Ovary (tissue), 9 donors: Measurements from ENCODE around the gene TALDO1. TPM values are rescaled to one million over a fixed set of nuclear protein-coding genes. Genes with fewer than 3 reads are reported as not detected.
A peak's percentile ranks its signal among the peaks of the same experiment; 100 is the strongest.

Experiments
- DNase-seq, 5 donors: peaks; one replicate each; pipeline ENCODE4 v3.0.0-alpha.2; 2019 to 2020
- H3K27ac ChIP-seq, 2 donors: fragments of 200-600 bp; one replicate each; pipeline versions ENCODE4 v1.5.1 to v1.8.0; 2019 to 2022
- H3K27me3 ChIP-seq: fragments of 200-600 bp; one replicate; pipeline ENCODE4 v1.8.0; 2022
- H3K36me3 ChIP-seq: fragments of 200-600 bp; sonication (generic); one replicate; pipeline ENCODE4 v1.5.1; 2019
- H3K4me1 ChIP-seq: one replicate; pipeline ENCODE4 v1.8.1; 2013; ENCODE audit warnings: mild to moderate bottlenecking, moderate library complexity; ENCODE audit not compliant: insufficient read depth
- H3K4me3 ChIP-seq: fragments of 200-600 bp; sonication (generic); one replicate; pipeline ENCODE4 v1.5.1; 2017
- H3K9me3 ChIP-seq, 2 donors: fragments of 200-600 bp in 1 of 2; sonication (generic) in 1 of 2; one replicate each; pipeline versions ENCODE4 v1.5.1 to v1.8.1; 2013 to 2019; ENCODE audit warnings: mild to moderate bottlenecking in 1 of 2, moderate library complexity in 1 of 2
- EP300 ChIP-seq: sonication (generic); formaldehyde crosslinking; IDR thresholded peaks from one replicate; pipeline ENCODE4 v1.6.1; 2017; ENCODE audit warnings: antibody characterized with exemption
- POLR2A ChIP-seq: fragments of 450-650 bp; IDR thresholded peaks from one replicate; pipeline ENCODE4 v1.6.1; 2017; ENCODE audit warnings: antibody characterized with exemption, mild to moderate bottlenecking, moderate library complexity
- WGBS, 3 donors: extraction: QIAGEN DNeasy Blood & Tissue Kit in 1 of 3; methylation state at CpG; one replicate each; pipeline versions ENCODE4 v1.1.5 to v1.1.7; 2013 to 2017; 5-methylcytosine and 5-hydroxymethylcytosine counted together
- intact Hi-C, 4 donors: fragments of 100-400 bp; cut with DNase I; formaldehyde crosslinking; loops; one replicate each; pipeline versions ENCODE4 v1.11.0 to v1.15.1; 2022 to 2023
- polyA plus RNA-seq, 2 donors: library from polyadenylated mRNA; stranded (reverse); fragments of 200-250 nt in 1 of 2; fragments of 350-450 nt in 1 of 2; fragmentation: Illumina TruSeq in 1 of 2; extraction: RNeasy Lipid Tissue Mini Kit (QIAGEN cat#74804) in 1 of 2; gene quantifications; one replicate each; pipeline ENCODE4 v1.2.3, GENCODE V29; 2013 to 2014
- total RNA-seq, 7 donors: library from RNA; depleted of rRNA in 2 of 7; stranded (reverse); fragments of >200 nt in 2 of 7; fragmentation: NEBNext Ultra II Directional in 3 of 7; extraction: Animal tissue kit (Norgen Biotek cat#: 25700) in 3 of 7; gene quantifications; one replicate each; pipeline versions ENCODE4 v1.1.0 to v1.2.4, GENCODE V29; 2016 to 2023
- TF ChIP-seq, protein P1 (sequence below), 3 donors: fragments of 450-650 bp in 2 of 3; fragments of 200-600 bp in 1 of 3; IDR thresholded peaks; one replicate each; pipeline versions ENCODE4 v1.5.1 to v1.8.0; 2016 to 2022; ENCODE audit warnings: antibody characterized with exemption in 3 of 3, mild to moderate bottlenecking in 1 of 3
- donor health status: DM: no; HTN: no; CAD: no; lungs with moderate emphysema.
- donor health status: DM: no; HTN: no; CAD: no.
- donor health status: Bipolar disorder and iron deficiency.
- donor health status: DM: yes; HTN: yes; CAD: no.
- donor health status: DM: no; HTN: no; CAD: no.
- donor health status: DM: yes; HTN: yes; CAD: no.

Gene TALDO1
- total and polyA plus RNA-seq, 9 donors, result 75.0 to 134 (median 110) TPM

GRCh38 chr11:772429-773390, 25.4 kb downstream of the TALDO1 start:
- Histone ChIP-seq H3K9me3 (no peaks in the 10 kb centered on the region), H3K4me1 (peaks cover 7% of the 10 kb centered on the region), H3K4me3 (no peak overlapping the region), H3K27me3 (no peaks in the 10 kb centered on the region), H3K36me3 (no peaks in the 10 kb centered on the region), H3K27ac (no peak overlapping the region)
- intact Hi-C loops, result no loop called here
- TF ChIP-seq EP300 (no peak), POLR2A (no peak)
- TF ChIP-seq, protein P1, sequence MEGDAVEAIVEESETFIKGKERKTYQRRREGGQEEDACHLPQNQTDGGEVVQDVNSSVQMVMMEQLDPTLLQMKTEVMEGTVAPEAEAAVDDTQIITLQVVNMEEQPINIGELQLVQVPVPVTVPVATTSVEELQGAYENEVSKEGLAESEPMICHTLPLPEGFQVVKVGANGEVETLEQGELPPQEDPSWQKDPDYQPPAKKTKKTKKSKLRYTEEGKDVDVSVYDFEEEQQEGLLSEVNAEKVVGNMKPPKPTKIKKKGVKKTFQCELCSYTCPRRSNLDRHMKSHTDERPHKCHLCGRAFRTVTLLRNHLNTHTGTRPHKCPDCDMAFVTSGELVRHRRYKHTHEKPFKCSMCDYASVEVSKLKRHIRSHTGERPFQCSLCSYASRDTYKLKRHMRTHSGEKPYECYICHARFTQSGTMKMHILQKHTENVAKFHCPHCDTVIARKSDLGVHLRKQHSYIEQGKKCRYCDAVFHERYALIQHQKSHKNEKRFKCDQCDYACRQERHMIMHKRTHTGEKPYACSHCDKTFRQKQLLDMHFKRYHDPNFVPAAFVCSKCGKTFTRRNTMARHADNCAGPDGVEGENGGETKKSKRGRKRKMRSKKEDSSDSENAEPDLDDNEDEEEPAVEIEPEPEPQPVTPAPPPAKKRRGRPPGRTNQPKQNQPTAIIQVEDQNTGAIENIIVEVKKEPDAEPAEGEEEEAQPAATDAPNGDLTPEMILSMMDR (IDR thresholded peaks at IDR 0.05), result no peak
- WGBS, 3 donors, result 65 to 68% (median 66%) methylated on average over 34 of the region's 34 CpGs
- DNase-seq, result peak in 3 of 5 donors; percentile 21 to 28 (median 25)

GRCh38 chr11:773425-773824, 26.2 kb downstream of the TALDO1 start:
- H3K4me3 ChIP-seq, result no peak overlapping the region
- no peaks in the 10 kb centered on the region for H3K9me3 ChIP-seq
- TF ChIP-seq POLR2A (no peak), EP300 (no peak)
- TF ChIP-seq, protein P1 (IDR thresholded peaks at IDR 0.05), result no peak
- DNase-seq, result no peak
- no peak overlapping the region for H3K27ac ChIP-seq
- peaks cover 12% of the 10 kb centered on the region for H3K4me1 ChIP-seq
- H3K36me3 ChIP-seq, result no peaks in the 10 kb centered on the region
- no peaks in the 10 kb centered on the region for H3K27me3 ChIP-seq
- 87 to 92% (median 90%) methylated on average over 3 to 5 of the region's 5 CpGs for WGBS, 3 donors
- intact Hi-C loops, result no loop called here

DNA sequence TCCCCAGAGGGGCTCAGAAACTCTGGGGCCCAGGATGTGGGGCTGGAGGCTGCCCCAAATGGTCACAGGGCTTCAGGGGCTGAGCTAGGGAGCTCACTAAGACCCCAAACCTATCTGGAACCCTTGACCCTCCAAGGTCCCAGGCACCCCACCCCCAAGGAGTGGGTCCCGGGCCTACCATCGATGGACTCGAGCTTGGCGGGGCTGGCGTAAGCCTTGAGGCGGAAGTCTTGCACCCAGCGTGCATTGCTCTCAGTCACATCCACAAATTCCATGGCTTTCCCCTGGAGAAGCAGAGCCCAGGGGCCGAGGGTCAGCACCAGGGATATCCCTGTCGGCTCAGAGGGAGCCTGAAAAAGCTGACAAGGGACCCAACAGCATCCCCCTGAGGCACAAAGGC, 26.6 kb downstream of the TALDO1 start:
- WGBS, 3 donors, result 83 to 91% (median 87%) methylated on average over 9 of the region's 9 CpGs
- TF ChIP-seq, protein P1 (IDR thresholded peaks at IDR 0.05), result no peak
- TF ChIP-seq POLR2A, result no peak
- TF ChIP-seq EP300, result no peak
- intact Hi-C loops, result no loop called here
- no peaks in the 10 kb centered on the region for H3K27me3 ChIP-seq
- peaks cover 12% of the 10 kb centered on the region for H3K4me1 ChIP-seq
- DNase-seq, result no peak
- H3K36me3 ChIP-seq, result no peaks in the 10 kb centered on the region
- no peaks in the 10 kb centered on the region for H3K9me3 ChIP-seq
- no peak overlapping the region for H3K27ac ChIP-seq
- H3K4me3 ChIP-seq, result no peak overlapping the region

DNA sequence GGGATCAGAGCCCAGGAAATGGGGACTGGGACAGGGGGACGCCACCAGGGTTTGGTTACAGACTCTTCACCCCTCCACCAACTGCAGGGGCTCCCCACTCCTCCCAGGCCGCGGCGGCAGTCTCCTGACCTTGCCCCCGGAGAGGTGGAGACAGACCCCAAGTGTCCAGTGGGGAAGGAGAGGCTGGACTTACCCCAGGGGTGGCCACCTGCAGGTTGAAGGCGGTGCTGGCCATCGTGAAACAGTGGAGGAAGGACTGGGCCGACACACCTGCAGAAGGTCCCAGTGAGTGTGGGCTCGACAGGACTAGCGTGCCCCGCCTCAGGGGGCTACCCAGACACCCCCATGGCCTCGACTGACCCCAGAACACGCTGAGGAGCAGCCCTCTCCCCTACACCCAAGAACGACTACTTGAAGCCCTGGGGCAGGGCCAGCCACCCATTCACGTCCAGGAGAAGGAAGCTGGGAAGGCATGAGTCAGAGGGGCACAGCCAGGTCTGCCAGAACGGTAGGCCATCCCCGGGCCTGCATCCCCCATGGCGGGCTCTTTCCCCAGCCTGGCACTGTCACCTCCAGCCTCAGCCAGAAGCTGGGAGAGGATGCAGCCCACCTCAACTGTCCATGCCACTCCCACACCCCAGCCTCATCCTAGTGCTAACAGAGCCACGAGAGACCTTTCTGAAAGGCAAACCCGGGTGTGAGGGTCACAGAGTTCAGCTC, 27.8 kb downstream of the TALDO1 start:
- intact Hi-C loops, result no loop called here
- Histone ChIP-seq H3K27ac (no peak overlapping the region), H3K9me3 (no peaks in the 10 kb centered on the region), H3K27me3 (no peaks in the 10 kb centered on the region), H3K36me3 (no peaks in the 10 kb centered on the region), H3K4me3 (no peak overlapping the region), H3K4me1 (peaks cover 12% of the 10 kb centered on the region)
- TF ChIP-seq POLR2A (no peak), EP300 (no peak)
- WGBS, 3 donors, result 59 to 61% (median 59%) methylated on average over 20 of the region's 20 CpGs
- peak in 4 of 5 donors; percentile 19 to 49 (median 28) for DNase-seq

DNA sequence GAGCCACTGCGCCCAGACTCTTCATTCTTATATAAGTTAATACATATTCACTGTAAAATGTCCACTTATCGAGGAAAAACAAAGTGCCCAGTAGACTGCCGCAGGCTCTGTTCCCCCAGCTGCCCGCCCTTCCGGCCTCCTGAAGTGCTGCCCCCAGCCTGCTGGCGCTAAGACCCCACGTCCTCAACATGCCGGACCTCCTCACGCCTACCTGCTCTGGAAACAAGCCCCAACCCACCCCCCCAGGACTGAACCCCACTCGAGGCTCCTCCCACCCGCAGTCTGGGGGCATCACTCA, 28.9 kb downstream of the TALDO1 start:
- no peaks in the 10 kb centered on the region for H3K27me3 ChIP-seq
- H3K36me3 ChIP-seq, result no peaks in the 10 kb centered on the region
- intact Hi-C loops, result no loop called here
- TF ChIP-seq EP300 (no peak), POLR2A (no peak)
- TF ChIP-seq, protein P1 (IDR thresholded peaks at IDR 0.05), result no peak
- peak overlapping the region in 1 of 2 donors; percentile 67 for H3K27ac ChIP-seq
- 23 to 25% (median 23%) methylated on average over 11 of the region's 11 CpGs for WGBS, 3 donors
- no peaks in the 10 kb centered on the region for H3K9me3 ChIP-seq
- peaks cover 12% of the 10 kb centered on the region for H3K4me1 ChIP-seq
- DNase-seq, result no peak
- H3K4me3 ChIP-seq, result peak overlapping the region; percentile 99
